ENCODE measurements around the gene LDLRAD3. TPM values are rescaled to one million over a fixed set of nuclear protein-coding genes. Genes with fewer than 3 reads are reported as not detected.
"Not testable (repeated sequence)": the region's sequence is repeated elsewhere in the genome, so short reads cannot be mapped to it uniquely, and the experiment has no call there.

Gene LDLRAD3
- total RNA-seq, 1 donor from 2014 or later = 18.2 TPM

DNA sequence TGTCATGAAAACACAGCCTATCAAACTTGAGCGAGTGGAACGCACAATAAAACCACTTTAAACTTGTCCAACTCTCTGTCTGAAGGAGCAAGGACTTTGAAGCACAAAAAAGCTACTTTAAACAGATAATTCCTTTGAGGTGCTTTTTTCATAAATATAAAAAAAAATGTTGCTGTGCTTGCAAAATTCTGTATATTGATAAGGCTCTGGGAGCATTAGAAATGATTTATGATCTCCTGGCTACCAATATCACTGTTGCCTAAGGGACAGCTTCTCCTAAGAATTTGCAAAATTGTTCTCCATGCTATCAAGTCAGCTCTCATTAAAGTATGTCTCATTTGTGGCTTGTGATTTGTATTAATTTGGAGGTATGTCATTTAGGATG, 37.6 kb upstream of the LDLRAD3 start:
- Mint-ChIP-seq H3K27me3 (ENCODE audit: unreplicated experiment) (no peaks in the 10 kb centered on the region), H3K27ac (ENCODE audit: unreplicated experiment) (no peak overlapping the region), H3K9me3 (ENCODE audit: unreplicated experiment) (peaks cover 14% of the 10 kb centered on the region), H3K4me1 (ENCODE audit: unreplicated experiment) (peaks cover 25% of the 10 kb centered on the region), H3K4me3 (ENCODE audit: unreplicated experiment) (no peak overlapping the region), H3K36me3 (ENCODE audit: unreplicated experiment) (peaks cover 5% of the 10 kb centered on the region)
- no peak for DNase-seq (ENCODE audit: extremely low spot score, unreplicated experiment)
- no peak for TF ChIP-seq CTCF (IDR thresholded peaks at IDR 0.05)

GRCh38 chr11:35906681-35907080, 37.2 kb upstream of the LDLRAD3 start:
- H3K4me1 Mint-ChIP-seq (ENCODE audit: unreplicated experiment) = peaks cover 29% of the 10 kb centered on the region
- peaks cover 5% of the 10 kb centered on the region for H3K36me3 Mint-ChIP-seq (ENCODE audit: unreplicated experiment)
- TF ChIP-seq CTCF (IDR thresholded peaks at IDR 0.05) = no peak
- H3K9me3 Mint-ChIP-seq (ENCODE audit: unreplicated experiment) = peaks cover 13% of the 10 kb centered on the region
- no peak for DNase-seq (ENCODE audit: extremely low spot score, unreplicated experiment)
- H3K27me3 Mint-ChIP-seq (ENCODE audit: unreplicated experiment) = no peaks in the 10 kb centered on the region
- H3K27ac Mint-ChIP-seq (ENCODE audit: unreplicated experiment) = no peak overlapping the region
- H3K4me3 Mint-ChIP-seq (ENCODE audit: unreplicated experiment) = no peak overlapping the region

- peak overlapping the region; percentile 15 for H3K27ac Mint-ChIP-seq (ENCODE audit: unreplicated experiment)
- no peak for DNase-seq (ENCODE audit: extremely low spot score, unreplicated experiment)
- peaks cover 31% of the 10 kb centered on the region for H3K4me1 Mint-ChIP-seq (ENCODE audit: unreplicated experiment)
- no peaks in the 10 kb centered on the region for H3K27me3 Mint-ChIP-seq (ENCODE audit: unreplicated experiment)
- TF ChIP-seq CTCF (IDR thresholded peaks at IDR 0.05) = no peak
- peaks cover 2% of the 10 kb centered on the region for H3K9me3 Mint-ChIP-seq (ENCODE audit: unreplicated experiment)
- H3K4me3 Mint-ChIP-seq (ENCODE audit: unreplicated experiment) = no peak overlapping the region
- peaks cover 1% of the 10 kb centered on the region for H3K36me3 Mint-ChIP-seq (ENCODE audit: unreplicated experiment)
Observed at GRCh38 chr11:35907648-35908431, 36.0 kb upstream of the LDLRAD3 start.

GRCh38 chr11:35908432-35908771, 35.5 kb upstream of the LDLRAD3 start:
- not testable (repeated sequence) for H3K27me3 Mint-ChIP-seq (ENCODE audit: unreplicated experiment); H3K4me3 Mint-ChIP-seq (ENCODE audit: unreplicated experiment); H3K9me3 Mint-ChIP-seq (ENCODE audit: unreplicated experiment); H3K36me3 Mint-ChIP-seq (ENCODE audit: unreplicated experiment); DNase-seq (ENCODE audit: extremely low spot score, unreplicated experiment)
- H3K27ac Mint-ChIP-seq (ENCODE audit: unreplicated experiment) = peak overlapping the region; percentile 31
- peaks cover 31% of the 10 kb centered on the region for H3K4me1 Mint-ChIP-seq (ENCODE audit: unreplicated experiment)

GRCh38 chr11:35909511-35910265, 34.2 kb upstream of the LDLRAD3 start:
- Mint-ChIP-seq H3K4me1 (ENCODE audit: unreplicated experiment) (peaks cover 31% of the 10 kb centered on the region), H3K36me3 (ENCODE audit: unreplicated experiment) (no peaks in the 10 kb centered on the region), H3K27ac (ENCODE audit: unreplicated experiment) (no peak overlapping the region), H3K4me3 (ENCODE audit: unreplicated experiment) (no peak overlapping the region), H3K27me3 (ENCODE audit: unreplicated experiment) (no peaks in the 10 kb centered on the region), H3K9me3 (ENCODE audit: unreplicated experiment) (no peaks in the 10 kb centered on the region)
- no peak for DNase-seq (ENCODE audit: extremely low spot score, unreplicated experiment)
- TF ChIP-seq CTCF (IDR thresholded peaks at IDR 0.05) = no peak
